Epithelial cell of esophagus (primary cell): ENCODE data around the gene ARID5A.
A peak's percentile ranks its signal among the peaks of the same experiment; 100 is the strongest.

ENCODE experiments used
- DNase-seq: peaks from one replicate; pipeline ENCODE4 v3.0.0; 2010; ENCODE audit warnings: low read depth
- H3K4me3 ChIP-seq: 2 replicates; pipeline ENCODE4 v1.5.1; 2011; ENCODE audit warnings: mild to moderate bottlenecking, low read length, control low read depth
- TF ChIP-seq, protein P1 (sequence below): IDR thresholded peaks from 2 replicates; pipeline ENCODE4 v1.5.1; 2011; ENCODE audit warnings: low read depth, mild to moderate bottlenecking, low read length, control low read depth, inconsistent platforms; ENCODE audit not compliant: insufficient read depth; ENCODE audit errors: missing control alignments

ARID5A gene

DNA sequence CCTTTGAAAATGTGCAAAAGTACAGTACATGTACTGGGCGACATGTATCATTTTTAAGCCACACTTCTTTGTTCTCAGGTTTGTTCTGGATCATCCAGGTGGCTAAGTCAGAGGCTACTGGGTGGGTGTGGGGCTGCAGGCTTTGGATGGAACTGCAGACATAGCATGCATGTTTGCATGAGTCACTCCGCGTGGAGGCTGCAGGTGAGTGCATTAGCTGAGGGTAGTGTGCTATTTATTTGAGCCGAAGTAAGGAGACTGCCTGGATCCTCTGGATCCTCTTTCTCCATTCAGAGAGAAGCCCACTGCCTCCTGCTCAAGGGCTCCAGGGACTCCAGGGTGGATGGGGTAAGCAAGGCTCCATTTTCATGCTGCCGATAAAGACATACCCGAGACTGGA, 22.0 kb upstream of the ARID5A start:
- TF ChIP-seq, protein P1, sequence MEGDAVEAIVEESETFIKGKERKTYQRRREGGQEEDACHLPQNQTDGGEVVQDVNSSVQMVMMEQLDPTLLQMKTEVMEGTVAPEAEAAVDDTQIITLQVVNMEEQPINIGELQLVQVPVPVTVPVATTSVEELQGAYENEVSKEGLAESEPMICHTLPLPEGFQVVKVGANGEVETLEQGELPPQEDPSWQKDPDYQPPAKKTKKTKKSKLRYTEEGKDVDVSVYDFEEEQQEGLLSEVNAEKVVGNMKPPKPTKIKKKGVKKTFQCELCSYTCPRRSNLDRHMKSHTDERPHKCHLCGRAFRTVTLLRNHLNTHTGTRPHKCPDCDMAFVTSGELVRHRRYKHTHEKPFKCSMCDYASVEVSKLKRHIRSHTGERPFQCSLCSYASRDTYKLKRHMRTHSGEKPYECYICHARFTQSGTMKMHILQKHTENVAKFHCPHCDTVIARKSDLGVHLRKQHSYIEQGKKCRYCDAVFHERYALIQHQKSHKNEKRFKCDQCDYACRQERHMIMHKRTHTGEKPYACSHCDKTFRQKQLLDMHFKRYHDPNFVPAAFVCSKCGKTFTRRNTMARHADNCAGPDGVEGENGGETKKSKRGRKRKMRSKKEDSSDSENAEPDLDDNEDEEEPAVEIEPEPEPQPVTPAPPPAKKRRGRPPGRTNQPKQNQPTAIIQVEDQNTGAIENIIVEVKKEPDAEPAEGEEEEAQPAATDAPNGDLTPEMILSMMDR = no peak
- DNase-seq = peak; percentile 52
- no peak overlapping the region for H3K4me3 ChIP-seq

DNA sequence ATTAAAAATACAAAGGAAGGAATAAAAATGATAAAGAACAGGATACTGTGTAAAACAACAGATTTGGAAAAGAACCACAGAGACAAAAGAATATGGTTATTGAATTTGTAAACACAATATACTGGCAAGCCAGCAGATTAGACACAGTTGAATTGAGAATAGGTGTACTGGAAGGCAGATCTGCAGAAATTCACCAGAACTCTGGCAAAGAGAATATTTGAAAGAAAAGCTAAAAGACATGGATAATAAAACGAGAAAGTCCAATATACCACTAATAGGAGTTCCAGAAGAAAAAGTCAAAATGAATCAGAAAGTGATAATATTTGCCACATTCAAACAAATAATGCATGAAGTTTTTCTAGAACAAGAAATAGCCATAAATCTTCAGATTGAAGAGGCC, 19.5 kb upstream of the ARID5A start:
- TF ChIP-seq, protein P1 = no peak
- no peak for DNase-seq

DNA sequence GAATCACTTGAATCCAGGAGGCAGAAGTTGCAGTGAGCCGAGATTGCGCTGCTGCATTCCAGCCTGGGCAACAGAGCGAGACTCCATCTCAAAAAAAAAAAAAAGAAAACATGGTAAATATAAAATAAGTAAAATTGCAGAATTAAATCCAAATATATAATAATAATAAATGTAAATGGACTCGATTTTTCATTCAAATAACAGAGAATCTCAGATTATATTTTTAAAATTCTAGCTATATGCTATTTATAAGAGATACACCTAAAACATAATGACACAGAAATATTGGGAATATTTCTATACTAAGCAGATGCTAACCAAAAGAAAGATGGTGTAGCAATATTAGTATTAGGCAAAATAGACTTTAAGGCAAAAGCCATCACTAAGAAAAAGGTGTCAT, 16.3 kb upstream of the ARID5A start:
- no peak for DNase-seq
- TF ChIP-seq, protein P1 = no peak

More for the DNA sequence above, 19.5 kb upstream of the ARID5A start:
- H3K4me3 ChIP-seq = no peak overlapping the region

DNA sequence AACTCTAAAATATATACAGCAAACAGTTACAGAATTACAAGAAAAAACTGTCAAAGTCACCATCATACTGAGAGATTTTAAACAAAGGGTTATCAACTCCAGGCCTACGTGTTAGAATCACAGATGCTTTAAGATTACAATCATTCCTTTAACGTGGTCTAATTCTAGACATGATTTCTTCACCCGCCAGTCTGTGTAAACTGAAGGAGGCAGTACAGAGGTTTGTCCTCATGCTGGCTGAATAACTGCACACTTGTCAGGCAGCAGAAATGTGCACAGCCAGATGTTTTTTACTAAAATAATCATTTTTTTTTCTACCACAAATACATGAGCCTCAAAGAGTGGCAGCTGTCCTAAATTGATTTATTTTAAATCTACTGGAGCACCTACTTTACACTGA, 15.9 kb upstream of the ARID5A start:
- DNase-seq = no peak
- H3K4me3 ChIP-seq = no peak overlapping the region
- TF ChIP-seq, protein P1 = no peak

More for the DNA sequence above, 16.3 kb upstream of the ARID5A start:
- H3K4me3 ChIP-seq = no peak overlapping the region

DNA sequence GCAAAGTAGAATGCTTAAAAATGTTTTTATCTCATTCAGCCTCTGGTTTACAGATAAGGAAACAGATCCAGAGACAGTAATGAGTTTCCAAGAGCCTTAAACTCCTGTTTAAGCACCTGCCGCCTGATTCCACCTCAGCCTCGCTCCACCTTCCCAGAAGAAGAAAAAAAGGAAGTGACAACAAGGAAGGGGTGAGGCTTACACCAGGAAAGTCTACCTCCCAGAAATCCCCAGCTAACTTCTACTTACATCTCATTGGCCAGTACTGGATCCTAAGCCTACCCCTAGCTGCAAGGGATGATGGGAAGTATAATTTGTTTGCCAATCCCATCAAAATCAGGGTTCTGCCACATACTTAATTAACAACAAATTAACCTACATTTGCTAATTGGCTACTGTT, 15.3 kb upstream of the ARID5A start:
- no peak overlapping the region for H3K4me3 ChIP-seq
- no peak for DNase-seq
- TF ChIP-seq, protein P1 = no peak

DNA sequence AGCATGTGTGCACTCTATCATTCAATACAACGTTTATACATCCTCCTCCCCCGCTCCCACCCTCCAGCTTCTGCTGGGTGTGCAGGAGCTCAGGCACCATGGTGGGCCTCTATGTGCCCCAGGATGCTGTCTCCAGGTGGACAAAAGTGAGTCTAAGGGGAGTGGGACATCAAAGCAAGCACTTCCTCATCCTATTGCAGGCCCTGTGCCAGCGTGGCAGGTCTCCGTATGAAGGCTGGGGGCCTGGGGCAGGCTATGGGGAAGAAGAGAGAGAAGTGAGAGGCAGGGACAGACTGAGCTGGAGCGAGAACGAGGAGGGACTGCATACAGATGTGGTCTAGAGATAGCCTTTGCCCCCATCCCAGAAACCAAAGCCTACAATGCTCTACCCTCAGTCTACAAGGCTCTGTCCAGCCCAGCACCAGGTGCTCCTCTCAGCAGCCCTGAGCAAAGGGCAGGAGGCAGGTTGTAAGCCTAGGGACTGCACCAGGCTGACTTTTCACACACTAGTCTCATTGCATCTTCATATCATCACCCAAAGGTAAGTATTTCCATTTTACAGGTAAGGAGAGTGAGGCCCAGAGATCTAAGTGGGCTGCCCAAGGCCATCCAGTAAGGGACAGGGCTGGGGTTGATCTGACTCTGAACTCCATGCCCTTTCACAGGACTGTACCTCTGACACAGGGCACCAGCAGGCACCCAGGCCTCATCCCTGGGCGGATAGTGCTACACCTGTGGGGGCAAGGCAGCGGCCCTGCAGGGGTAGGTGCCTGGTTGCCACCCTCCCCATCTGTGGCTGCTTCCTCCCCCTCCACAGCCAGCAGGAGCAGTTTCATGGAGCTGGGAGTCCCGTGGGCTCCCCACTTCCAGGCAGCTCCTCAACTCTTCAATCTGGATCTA, 14.0 kb upstream of the ARID5A start:
- DNase-seq = no peak
- no peak overlapping the region for H3K4me3 ChIP-seq
- TF ChIP-seq, protein P1 = no peak
